ENCODE data around the gene KCND2.
"Not testable (repeated sequence)": the region's sequence is repeated elsewhere in the genome, so short reads cannot be mapped to it uniquely, and the experiment has no call there.

Gene KCND2

DNA sequence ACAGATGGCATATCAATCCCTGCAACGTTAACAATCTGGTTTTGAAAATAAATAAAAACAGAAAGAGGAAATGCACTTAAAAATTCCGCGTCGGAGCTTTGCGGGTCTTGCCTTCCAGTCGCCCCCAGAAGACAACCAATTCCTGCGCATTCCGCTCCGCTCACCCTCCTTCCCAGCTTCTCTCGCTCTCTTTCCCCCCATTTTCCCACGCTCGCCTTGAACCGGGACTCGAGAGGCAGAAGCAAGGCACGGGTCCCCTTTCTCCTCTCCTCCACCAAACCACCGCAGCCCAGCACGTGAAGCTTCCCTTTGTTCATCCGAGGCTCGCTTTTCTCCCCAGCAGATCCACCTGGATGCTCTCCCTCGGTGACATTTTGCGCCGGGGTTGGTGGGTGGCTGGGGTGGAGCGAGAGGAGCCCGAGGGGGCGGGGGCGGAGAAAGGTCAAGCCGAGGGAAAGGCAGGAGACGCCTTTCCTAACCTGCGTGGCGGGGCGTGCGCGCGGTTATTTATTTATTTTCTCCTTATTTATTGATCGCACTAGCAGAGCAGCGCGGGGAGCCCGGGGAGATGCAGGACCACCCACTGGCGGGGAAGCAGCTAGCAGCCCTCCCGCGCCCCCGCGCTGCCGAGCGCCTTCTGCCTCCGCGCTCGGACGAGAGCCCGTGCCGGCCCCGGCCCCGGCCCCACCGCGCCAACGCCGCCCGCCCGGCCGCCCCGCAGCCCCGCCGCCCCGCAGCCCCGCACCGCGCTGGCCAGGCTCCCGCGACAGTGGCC, at the start of gene KCND2:
Gene KCND2, plus strand, starts transcription at position 475 of the 775 bp plus-strand sequence.
- no peak for DNase-seq (ENCODE audit: insufficient read length, low spot score)
- FAIRE-seq, result no peak
- no peak for TF ChIP-seq CTCF (IDR thresholded peaks at IDR 0.05; ENCODE audit: insufficient read depth, missing control alignments)

DNA sequence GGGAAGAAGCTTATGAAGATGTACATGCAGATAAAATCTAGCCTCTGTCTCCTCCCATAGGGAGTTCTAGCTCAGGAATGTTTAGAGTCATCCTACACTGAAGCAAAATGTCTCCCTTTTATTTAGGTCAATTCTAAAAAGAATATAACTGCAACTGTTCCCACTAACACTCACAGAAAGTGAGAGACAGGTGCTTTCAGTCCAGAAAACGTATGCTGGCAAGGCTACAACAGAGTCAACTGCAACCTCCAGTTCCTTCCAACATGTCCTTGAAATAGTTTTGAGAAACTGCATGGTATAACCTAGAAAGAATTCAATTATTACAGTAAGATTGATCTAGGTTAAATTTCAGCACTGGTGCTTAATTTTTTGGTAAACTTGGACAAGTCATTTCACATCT, 46.8 kb upstream of the KCND2 start:
- TF ChIP-seq CTCF (IDR thresholded peaks at IDR 0.05; ENCODE audit: insufficient read depth, missing control alignments), result no peak
- no peak for DNase-seq (ENCODE audit: insufficient read length, low spot score)
- no peak for FAIRE-seq

DNA sequence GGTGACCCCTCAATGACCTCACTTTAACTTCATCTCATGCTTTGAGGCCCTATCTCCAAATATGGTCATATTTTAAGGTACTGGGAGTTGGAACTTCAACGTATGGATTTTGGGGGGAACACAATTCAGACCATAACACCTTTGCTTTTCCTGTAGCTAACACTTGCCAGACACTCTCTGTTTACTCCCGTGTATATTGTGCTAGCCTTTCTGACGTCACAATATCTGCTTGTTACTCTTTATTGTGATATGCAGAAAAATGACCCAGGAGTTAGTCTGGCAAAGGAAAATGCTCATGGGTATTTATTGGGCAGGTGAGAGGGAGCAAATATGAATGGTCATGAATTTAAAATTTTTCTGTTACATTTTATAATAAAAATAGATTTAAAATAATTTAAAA, 45.7 kb upstream of the KCND2 start:
- DNase-seq (ENCODE audit: insufficient read length, low spot score), result no peak
- no peak for FAIRE-seq
- no peak for TF ChIP-seq CTCF (IDR thresholded peaks at IDR 0.05; ENCODE audit: insufficient read depth, missing control alignments)

DNA sequence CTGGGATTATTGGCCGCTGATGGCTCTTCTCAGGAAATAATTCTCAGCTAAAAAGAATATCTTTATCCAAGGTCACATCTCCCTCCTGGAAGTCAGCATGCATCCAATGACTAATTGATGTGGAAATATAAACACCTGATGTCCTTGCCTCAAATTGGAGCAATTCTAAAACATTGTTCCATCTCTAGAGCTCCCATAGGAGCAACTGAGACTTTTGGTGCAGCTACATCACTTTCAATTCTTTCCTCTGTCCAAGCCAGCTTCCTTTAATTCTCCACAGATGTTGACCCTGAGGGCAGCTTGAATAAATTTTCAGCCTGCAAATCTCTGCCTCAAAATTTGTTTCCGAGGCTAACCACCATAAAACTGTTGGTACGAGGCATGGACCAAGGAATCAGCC, 43.9 kb upstream of the KCND2 start:
- FAIRE-seq, result no peak

GRCh38 chr7:120233338-120233737, 39.6 kb upstream of the KCND2 start:
- FAIRE-seq (no peak), DNase-seq (ENCODE audit: insufficient read length, low spot score) (no peak)
- TF ChIP-seq CTCF (IDR thresholded peaks at IDR 0.05; ENCODE audit: insufficient read depth, missing control alignments), result no peak

More for the DNA sequence above, 43.9 kb upstream of the KCND2 start:
- DNase-seq (ENCODE audit: insufficient read length, low spot score), result no peak
- no peak for TF ChIP-seq CTCF (IDR thresholded peaks at IDR 0.05; ENCODE audit: insufficient read depth, missing control alignments)

DNA sequence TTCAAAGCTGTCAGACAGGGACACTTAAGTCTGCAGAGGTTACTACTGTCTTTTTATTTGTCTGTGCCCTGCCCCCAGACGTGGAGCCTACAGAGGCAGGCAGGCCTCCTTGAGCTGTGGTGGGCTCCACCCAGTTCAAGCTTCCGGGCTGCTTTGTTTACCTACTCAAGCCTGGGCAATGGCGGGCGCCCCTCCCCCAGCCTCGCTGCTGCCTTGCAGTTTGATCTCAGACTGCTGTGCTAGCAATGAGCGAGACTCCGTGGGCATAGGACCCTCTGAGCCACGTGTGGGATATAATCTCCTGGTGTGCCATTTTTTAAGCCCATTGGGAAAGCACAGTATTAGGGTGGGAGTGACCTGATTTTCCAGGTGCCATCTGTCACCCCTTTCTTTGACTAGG, 32.6 kb upstream of the KCND2 start:
- FAIRE-seq; DNase-seq (ENCODE audit: insufficient read length, low spot score): not testable (repeated sequence)

DNA sequence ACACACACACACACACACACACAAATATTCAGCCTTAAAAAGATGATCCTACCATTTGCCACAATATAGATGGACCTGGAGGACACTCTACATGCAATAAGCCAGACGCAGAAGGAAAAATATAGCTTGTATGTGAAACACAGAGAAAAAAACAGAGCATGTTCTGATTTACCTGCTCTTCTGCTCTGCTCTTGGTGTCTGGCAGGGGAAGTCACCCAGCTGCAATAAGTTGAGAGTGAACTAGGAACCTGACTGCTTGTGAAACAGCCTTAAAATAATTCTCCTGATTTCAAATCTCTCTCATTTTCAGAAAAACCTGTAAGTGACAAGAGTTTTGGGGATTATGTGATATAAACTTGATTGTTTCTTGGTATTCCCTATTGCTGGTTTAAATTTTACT, 31.0 kb upstream of the KCND2 start:
- FAIRE-seq (no peak), DNase-seq (ENCODE audit: insufficient read length, low spot score) (no peak)
- TF ChIP-seq CTCF (IDR thresholded peaks at IDR 0.05; ENCODE audit: insufficient read depth, missing control alignments), result no peak
